ENCODE measurements around the gene MIS12.

DNA sequence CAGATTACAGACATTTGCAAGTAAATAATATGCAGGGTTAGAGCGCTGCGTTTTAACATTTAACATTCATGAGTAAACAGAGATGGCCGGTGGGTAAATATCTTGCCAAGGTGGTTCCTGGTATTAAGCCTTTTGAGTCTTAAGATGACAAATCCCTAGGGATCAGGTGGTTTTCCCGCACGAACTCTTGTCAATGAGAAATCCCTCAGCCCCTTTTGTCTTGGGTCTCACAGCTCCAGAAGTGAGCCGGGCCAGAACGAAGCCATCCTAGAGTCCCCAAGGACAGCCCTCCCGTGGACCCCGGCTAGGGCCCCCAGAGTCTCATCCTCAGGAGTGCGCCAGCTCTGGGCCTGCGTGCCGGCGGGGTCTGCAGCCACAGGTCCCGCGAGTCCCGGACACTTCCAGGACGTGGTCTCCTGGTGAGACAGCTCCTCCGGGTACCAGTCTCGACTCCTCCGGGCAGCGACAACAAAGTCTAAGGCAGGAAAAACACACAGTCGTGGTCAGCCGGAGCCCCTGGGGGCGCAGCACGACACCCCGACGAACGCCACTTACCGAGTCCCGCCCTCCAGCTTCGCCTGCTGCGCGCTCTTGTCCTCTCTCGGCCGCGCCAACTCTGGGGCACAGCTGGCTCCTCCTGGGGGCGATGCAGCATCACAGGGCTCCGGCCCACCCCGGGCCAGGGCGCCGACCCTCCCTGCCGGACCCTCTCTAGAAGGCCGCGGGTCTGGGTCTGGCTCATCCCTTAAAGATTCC, 13.3 kb downstream of the MIS12 start:
- TF ChIP-seq POLR2A (IDR thresholded peaks at IDR 0.05) = no peak
- TF ChIP-seq, protein P1, sequence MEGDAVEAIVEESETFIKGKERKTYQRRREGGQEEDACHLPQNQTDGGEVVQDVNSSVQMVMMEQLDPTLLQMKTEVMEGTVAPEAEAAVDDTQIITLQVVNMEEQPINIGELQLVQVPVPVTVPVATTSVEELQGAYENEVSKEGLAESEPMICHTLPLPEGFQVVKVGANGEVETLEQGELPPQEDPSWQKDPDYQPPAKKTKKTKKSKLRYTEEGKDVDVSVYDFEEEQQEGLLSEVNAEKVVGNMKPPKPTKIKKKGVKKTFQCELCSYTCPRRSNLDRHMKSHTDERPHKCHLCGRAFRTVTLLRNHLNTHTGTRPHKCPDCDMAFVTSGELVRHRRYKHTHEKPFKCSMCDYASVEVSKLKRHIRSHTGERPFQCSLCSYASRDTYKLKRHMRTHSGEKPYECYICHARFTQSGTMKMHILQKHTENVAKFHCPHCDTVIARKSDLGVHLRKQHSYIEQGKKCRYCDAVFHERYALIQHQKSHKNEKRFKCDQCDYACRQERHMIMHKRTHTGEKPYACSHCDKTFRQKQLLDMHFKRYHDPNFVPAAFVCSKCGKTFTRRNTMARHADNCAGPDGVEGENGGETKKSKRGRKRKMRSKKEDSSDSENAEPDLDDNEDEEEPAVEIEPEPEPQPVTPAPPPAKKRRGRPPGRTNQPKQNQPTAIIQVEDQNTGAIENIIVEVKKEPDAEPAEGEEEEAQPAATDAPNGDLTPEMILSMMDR (IDR thresholded peaks at IDR 0.05 in 4 of 5, conservative IDR thresholded peaks at IDR 0.05 in 1 of 5) = no peak
